T-helper 2 cell treated with Interferon-gamma antibody and Interleukin-4, amounts not matched to agents 5 μg/mL and 100 μg/mL, for 36 hours (primary cell): ENCODE results near the gene H2BK1.
A peak's percentile ranks its signal among the peaks of the same experiment; 100 is the strongest.

ENCODE experiments used
- DNase-seq: peaks from one replicate; pipeline ENCODE4 v3.0.0; 2021; ENCODE audit warnings: low spot score
- H3K27ac Mint-ChIP-seq: one replicate; pipeline ENCODE4 v1.8.0; 2021; ENCODE audit warnings: mild to moderate bottlenecking, mixed read lengths
- H3K27me3 Mint-ChIP-seq: one replicate; pipeline ENCODE4 v1.8.0; 2021; ENCODE audit warnings: low read depth, mixed read lengths
- H3K36me3 Mint-ChIP-seq: one replicate; pipeline ENCODE4 v1.8.0; 2021; ENCODE audit warnings: low read depth, mixed read lengths
- H3K4me1 Mint-ChIP-seq: one replicate; pipeline ENCODE4 v1.8.0; 2021; ENCODE audit warnings: low read depth, mixed read lengths
- H3K4me3 Mint-ChIP-seq: one replicate; pipeline ENCODE4 v1.8.0; 2022; ENCODE audit warnings: mild to moderate bottlenecking, moderate library complexity, mixed read lengths
- H3K9me3 Mint-ChIP-seq: one replicate; pipeline ENCODE4 v1.8.0; 2021; ENCODE audit warnings: mixed read lengths

Gene H2BK1

GRCh38 chr7:151232091-151232916 is 22.0 kb upstream of the H2BK1 start, which contains the start of gene CHPF2:
Gene CHPF2, plus strand, starts transcription at chr7:151232483. Its CDS starts 1,529 bp downstream, at chr7:151234012.
- peak within 1 kb of the TSS; percentile 97 for H3K4me3 Mint-ChIP-seq
- H3K36me3 Mint-ChIP-seq, result peaks cover 18% of the 10 kb centered on the region
- peak within 1 kb of the TSS; percentile 97 for H3K27ac Mint-ChIP-seq
- H3K9me3 Mint-ChIP-seq, result no peaks in the 10 kb centered on the region
- peaks cover 24% of the 10 kb centered on the region for H3K4me1 Mint-ChIP-seq
- peak; percentile 91 for DNase-seq
- H3K27me3 Mint-ChIP-seq, result peaks cover 4% of the 10 kb centered on the region

GRCh38 chr7:151231080-151231479 is 20.8 kb upstream of the H2BK1 start:
- Mint-ChIP-seq H3K4me1 (peaks cover 27% of the 10 kb centered on the region), H3K27ac (no peak overlapping the region), H3K4me3 (peak overlapping the region; percentile 29), H3K9me3 (no peaks in the 10 kb centered on the region), H3K27me3 (peaks cover 4% of the 10 kb centered on the region), H3K36me3 (peaks cover 16% of the 10 kb centered on the region)
- no peak for DNase-seq

GRCh38 chr7:151229249-151229648 is 19.0 kb upstream of the H2BK1 start:
- Mint-ChIP-seq H3K27me3 (peaks cover 4% of the 10 kb centered on the region), H3K4me3 (no peak overlapping the region), H3K27ac (no peak overlapping the region), H3K36me3 (peaks cover 19% of the 10 kb centered on the region), H3K4me1 (peaks cover 36% of the 10 kb centered on the region), H3K9me3 (no peaks in the 10 kb centered on the region)
- no peak for DNase-seq

GRCh38 chr7:151228024-151228866 is 18.0 kb upstream of the H2BK1 start:
- peaks cover 28% of the 10 kb centered on the region for H3K4me1 Mint-ChIP-seq
- H3K36me3 Mint-ChIP-seq, result peaks cover 23% of the 10 kb centered on the region
- peak overlapping the region; percentile 96 for H3K27ac Mint-ChIP-seq
- no peak for DNase-seq
- H3K27me3 Mint-ChIP-seq, result peaks cover 4% of the 10 kb centered on the region
- no peaks in the 10 kb centered on the region for H3K9me3 Mint-ChIP-seq
- peak overlapping the region; percentile 96 for H3K4me3 Mint-ChIP-seq

DNA sequence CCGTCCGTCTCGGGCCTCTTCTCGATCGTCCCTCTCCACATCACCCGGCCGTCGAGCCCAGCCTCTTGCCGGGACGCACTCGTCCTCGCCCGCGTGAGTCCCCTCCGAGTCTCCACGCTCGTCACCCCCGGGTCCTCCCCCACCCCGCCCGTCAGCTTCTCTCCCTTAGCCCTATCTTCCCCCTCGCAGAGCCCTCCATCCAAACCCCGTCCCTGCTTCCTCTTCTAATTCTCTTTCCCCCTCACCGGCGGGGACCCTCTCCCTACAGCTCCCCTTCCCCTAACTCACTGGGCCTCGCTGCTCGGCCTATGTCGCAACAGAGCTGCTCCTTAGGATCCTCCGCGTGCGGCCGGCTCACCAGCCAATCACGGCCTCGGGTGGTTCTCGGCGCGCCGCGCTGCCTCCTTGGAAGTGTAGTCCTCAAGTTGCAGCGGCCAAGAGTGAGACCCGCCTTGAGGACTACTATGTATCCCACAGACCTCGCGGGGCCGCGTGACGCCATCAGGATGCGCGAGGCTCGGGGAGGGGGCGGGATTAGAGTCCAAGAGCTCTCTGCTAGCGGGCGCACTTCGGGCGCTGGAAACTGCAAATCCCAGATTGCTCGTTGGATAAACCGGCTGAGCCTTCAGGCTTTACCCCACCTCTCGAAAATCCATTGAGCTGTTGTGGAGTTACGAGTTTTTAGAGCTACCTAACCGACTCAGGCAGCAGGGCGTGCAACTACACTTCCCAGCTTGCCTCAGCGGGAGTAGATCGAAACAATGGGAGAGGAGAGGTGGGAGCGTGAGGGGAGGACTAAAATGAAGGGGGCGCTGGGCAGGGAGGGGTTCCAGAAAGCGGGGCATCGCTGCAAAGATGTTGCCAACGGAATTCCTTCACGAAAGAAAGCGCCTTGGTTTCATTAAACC is 16.8 kb upstream of the H2BK1 start, which contains the start of gene ABCF2:
Gene ABCF2, minus strand, starts transcription at position 331 of the 908 bp plus-strand sequence. CDS start 747 bp downstream, outside the sequence.
- H3K27ac Mint-ChIP-seq, result peak within 1 kb of the TSS; percentile 96
- peaks cover 27% of the 10 kb centered on the region for H3K36me3 Mint-ChIP-seq
- peak within 1 kb of the TSS; percentile 96 for H3K4me3 Mint-ChIP-seq
- no peaks in the 10 kb centered on the region for H3K9me3 Mint-ChIP-seq
- DNase-seq, result peak; percentile 98
- H3K27me3 Mint-ChIP-seq, result peaks cover 4% of the 10 kb centered on the region
- H3K4me1 Mint-ChIP-seq, result peaks cover 27% of the 10 kb centered on the region

DNA sequence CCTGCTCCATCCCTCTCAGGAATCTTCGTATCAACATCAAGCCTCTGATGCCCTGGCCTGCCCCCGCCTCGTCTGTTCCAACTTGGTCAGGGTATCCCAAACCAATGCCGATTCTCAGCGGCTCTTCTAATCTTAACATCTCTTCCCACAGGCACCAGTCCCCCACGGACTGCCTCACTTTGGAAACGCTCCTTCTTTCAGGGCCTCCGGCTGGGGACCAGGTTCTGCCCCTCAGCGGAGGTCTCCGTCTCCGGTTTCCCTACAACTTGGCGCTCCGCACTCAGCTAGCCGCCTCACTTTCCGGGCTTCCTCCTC is 16.2 kb upstream of the H2BK1 start:
- DNase-seq, result no peak
- peaks cover 21% of the 10 kb centered on the region for H3K4me1 Mint-ChIP-seq
- peaks cover 27% of the 10 kb centered on the region for H3K36me3 Mint-ChIP-seq
- H3K4me3 Mint-ChIP-seq, result peak overlapping the region; percentile 96
- no peaks in the 10 kb centered on the region for H3K9me3 Mint-ChIP-seq
- H3K27me3 Mint-ChIP-seq, result peaks cover 4% of the 10 kb centered on the region
- peak overlapping the region; percentile 96 for H3K27ac Mint-ChIP-seq

GRCh38 chr7:151225948-151226510 is 15.7 kb upstream of the H2BK1 start:
- Mint-ChIP-seq H3K36me3 (peaks cover 27% of the 10 kb centered on the region), H3K9me3 (no peaks in the 10 kb centered on the region), H3K27ac (peak overlapping the region; percentile 96), H3K27me3 (peaks cover 4% of the 10 kb centered on the region), H3K4me3 (peak overlapping the region; percentile 96), H3K4me1 (peaks cover 18% of the 10 kb centered on the region)
- DNase-seq, result no peak

- no peaks in the 10 kb centered on the region for H3K27me3 Mint-ChIP-seq
- DNase-seq, result no peak
- H3K4me3 Mint-ChIP-seq, result no peak overlapping the region
- peaks cover 18% of the 10 kb centered on the region for H3K4me1 Mint-ChIP-seq
- no peak overlapping the region for H3K27ac Mint-ChIP-seq
- peaks cover 35% of the 10 kb centered on the region for H3K36me3 Mint-ChIP-seq
- H3K9me3 Mint-ChIP-seq, result no peaks in the 10 kb centered on the region
These were observed 13.4 kb upstream of the H2BK1 start for GRCh38 chr7:151223728-151224127.

DNA sequence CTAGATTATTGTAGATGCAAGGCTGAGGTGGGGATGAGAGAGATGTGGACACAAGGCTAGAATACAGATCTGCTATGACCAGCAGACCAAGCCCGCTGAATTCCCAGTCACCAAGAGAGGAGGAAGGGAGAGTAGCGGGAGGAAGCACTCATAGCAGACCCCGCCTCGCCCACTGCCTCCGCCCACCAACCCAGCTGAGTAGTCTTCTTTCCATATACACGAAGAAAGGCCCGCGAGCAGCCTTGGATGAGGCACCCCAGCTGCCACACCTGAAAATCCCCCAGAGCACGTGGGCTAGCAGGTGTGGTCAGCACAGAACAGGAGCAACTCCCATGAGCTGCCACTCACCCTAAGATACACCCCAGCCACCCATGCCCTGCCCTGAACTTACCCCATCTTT is 7.9 kb upstream of the H2BK1 start:
- Mint-ChIP-seq H3K4me1 (no peaks in the 10 kb centered on the region), H3K27ac (no peak overlapping the region), H3K4me3 (no peak overlapping the region)

GRCh38 chr7:151215396-151215795 is 5.1 kb upstream of the H2BK1 start:
- Mint-ChIP-seq H3K36me3 (peaks cover 42% of the 10 kb centered on the region), H3K9me3 (no peaks in the 10 kb centered on the region), H3K4me3 (no peak overlapping the region), H3K4me1 (no peaks in the 10 kb centered on the region), H3K27me3 (no peaks in the 10 kb centered on the region), H3K27ac (no peak overlapping the region)
- DNase-seq, result no peak

More for the DNA sequence above, 7.9 kb upstream of the H2BK1 start:
- DNase-seq, result no peak
- Mint-ChIP-seq H3K27me3 (no peaks in the 10 kb centered on the region), H3K36me3 (peaks cover 44% of the 10 kb centered on the region), H3K9me3 (no peaks in the 10 kb centered on the region)

- no peak overlapping the region for H3K27ac Mint-ChIP-seq
- H3K27me3 Mint-ChIP-seq, result no peaks in the 10 kb centered on the region
- H3K4me3 Mint-ChIP-seq, result no peak overlapping the region
- H3K36me3 Mint-ChIP-seq, result peaks cover 37% of the 10 kb centered on the region
- DNase-seq, result no peak
- no peaks in the 10 kb centered on the region for H3K4me1 Mint-ChIP-seq
- H3K9me3 Mint-ChIP-seq, result no peaks in the 10 kb centered on the region
These were observed 3.5 kb upstream of the H2BK1 start for GRCh38 chr7:151213826-151214225.

DNA sequence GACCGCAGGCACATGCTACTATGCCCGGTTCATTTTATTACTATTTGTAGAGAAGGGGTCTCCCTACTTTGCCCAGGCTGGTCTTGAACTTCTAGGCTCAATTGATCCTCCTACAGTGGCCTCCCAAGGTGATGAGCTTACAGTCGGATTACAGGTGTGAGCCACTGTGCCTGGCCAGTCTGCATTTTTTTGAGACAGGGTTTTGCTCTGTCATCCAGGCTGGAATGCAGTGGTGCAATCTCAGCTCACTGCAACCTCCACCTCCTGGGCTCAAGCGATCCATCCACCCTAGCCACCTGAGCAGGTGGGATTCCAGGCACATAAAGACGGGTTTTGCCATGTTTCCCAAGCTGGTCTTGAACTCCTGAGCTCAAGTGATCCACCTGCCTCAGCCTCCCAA is 2.3 kb upstream of the H2BK1 start:
- Mint-ChIP-seq H3K27me3 (no peaks in the 10 kb centered on the region), H3K4me3 (no peak overlapping the region), H3K9me3 (no peaks in the 10 kb centered on the region), H3K36me3 (peaks cover 25% of the 10 kb centered on the region), H3K27ac (no peak overlapping the region), H3K4me1 (peaks cover 8% of the 10 kb centered on the region)
- no peak for DNase-seq

DNA sequence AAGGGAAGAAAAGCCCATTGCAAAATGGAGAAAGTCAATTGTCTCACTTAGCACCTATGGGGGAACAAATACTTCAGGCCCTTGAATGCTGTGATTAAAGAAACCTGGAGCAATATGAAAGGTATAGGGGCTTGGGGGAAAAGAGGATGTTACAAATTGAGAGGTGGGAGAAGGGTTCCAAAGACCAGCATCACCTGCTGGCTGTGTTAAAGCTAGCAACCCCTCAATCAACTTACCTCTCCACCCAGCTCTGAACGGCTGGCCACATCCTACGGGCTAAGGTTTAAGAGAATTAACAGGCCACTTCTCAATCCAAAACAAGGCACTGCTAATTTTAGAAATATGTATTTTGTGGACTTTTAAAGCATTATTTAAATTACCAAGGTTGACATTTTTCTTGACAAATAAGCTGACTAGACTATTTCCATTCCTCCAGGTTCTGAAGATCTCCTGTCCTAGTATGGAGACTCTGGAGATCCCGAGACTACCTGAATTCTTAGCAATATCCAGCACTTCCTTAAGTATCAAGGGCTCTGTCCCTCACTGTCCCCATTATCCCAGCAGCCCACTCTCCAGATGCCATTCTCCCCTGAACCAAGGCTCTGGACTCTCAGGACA is 976 bp upstream of the H2BK1 start:
- no peaks in the 10 kb centered on the region for H3K9me3 Mint-ChIP-seq
- peaks cover 22% of the 10 kb centered on the region for H3K36me3 Mint-ChIP-seq
- no peak for DNase-seq
- H3K4me1 Mint-ChIP-seq, result peaks cover 20% of the 10 kb centered on the region
- peaks cover 2% of the 10 kb centered on the region for H3K27me3 Mint-ChIP-seq
- H3K4me3 Mint-ChIP-seq, result no peak overlapping the region
- H3K27ac Mint-ChIP-seq, result no peak overlapping the region
